GM12878 (cell line): ENCODE data around the gene EEF1AKMT2. TPM values are rescaled to one million over a fixed set of nuclear protein-coding genes. Genes with fewer than 3 reads are reported as not detected.

Experiments
- BHLHE40 ChIP-seq, 2 experiments: fragments of 450-650 bp in 1 of 2; IDR thresholded peaks; 2 replicates each; pipeline ENCODE4 v1.6.1; 2011 to 2017; ENCODE audit warnings: low read depth in 2 of 2, borderline replicate concordance in 1 of 2, improper control_type of control experiment in 1 of 2, low read length in 1 of 2, mild to moderate bottlenecking in 1 of 2
- FOXM1 ChIP-seq: IDR thresholded peaks from 2 replicates; pipeline ENCODE4 v1.6.1; 2012; ENCODE audit warnings: low read depth, mild to moderate bottlenecking, inconsistent platforms, low read length, moderate library complexity
- HCFC1 ChIP-seq: fragments of 150-350 bp; IDR thresholded peaks from 2 replicates; pipeline ENCODE4 v1.6.1; 2014; ENCODE audit warnings: low read length
- HDAC2 ChIP-seq: fragments of 200-600 bp; sonication (generic); IDR thresholded peaks from 2 replicates; pipeline ENCODE4 v1.6.1; 2017
- IKZF1 ChIP-seq: fragments of 450-650 bp; conservative IDR thresholded peaks from 2 replicates; pipeline ENCODE4 v1.6.1; 2017; ENCODE audit warnings: antibody characterized with exemption, mild to moderate bottlenecking
- IRF4 ChIP-seq: IDR thresholded peaks from 2 replicates; pipeline ENCODE4 v1.6.1; 2011; ENCODE audit warnings: low read depth, low read length
- JUNB ChIP-seq: IDR thresholded peaks from 2 replicates; pipeline ENCODE4 v1.6.1; 2016; ENCODE audit warnings: antibody characterized with exemption, mild to moderate bottlenecking
- JUND ChIP-seq: IDR thresholded peaks from 2 replicates; pipeline ENCODE4 v1.6.1; 2012; ENCODE audit warnings: low read depth, mild to moderate bottlenecking, low read length, improper control_type of control experiment, moderate library complexity
- NKRF ChIP-seq: fragments of 450-650 bp; conservative IDR thresholded peaks from 2 replicates; pipeline ENCODE4 v1.6.1; 2017; ENCODE audit warnings: mild to moderate bottlenecking, moderate library complexity
- RB1 ChIP-seq: fragments of 450-650 bp; formaldehyde crosslinking; IDR thresholded peaks from 2 replicates; pipeline ENCODE4 v1.6.1; 2017; ENCODE audit warnings: mild to moderate bottlenecking, borderline replicate concordance
- SPI1 ChIP-seq: IDR thresholded peaks from 2 replicates; pipeline ENCODE4 v1.6.1; 2011; ENCODE audit warnings: low read depth, mild to moderate bottlenecking, low read length, moderate library complexity, borderline replicate concordance; ENCODE audit not compliant: insufficient read depth
- ZSCAN29 ChIP-seq: fragments of 450-650 bp; IDR thresholded peaks from 2 replicates; pipeline ENCODE4 v1.6.1; 2017; ENCODE audit warnings: mild to moderate bottlenecking, moderate library complexity
- polyA plus RNA-seq, 11 experiments: library from polyadenylated mRNA; depleted of rRNA in 4 of 11; unstranded in 6 of 11; stranded (reverse) in 5 of 11; fragments of >200 nt; fragmentation: Nextera tagmentation in 4 of 11; fragmentation: Illumina TruSeq in 1 of 11; extraction: Ambion mirVana in 4 of 11; extraction: Trizol in 1 of 11; gene quantifications; 1 replicate in 1 of 11; 2 replicates in 10 of 11; pipeline versions ENCODE4 v1.2.1 to v1.2.3, GENCODE V29; 2011 to 2016; ENCODE audit warnings: inconsistent platforms in 2 of 11, missing spikeins in 2 of 11, low read depth in 1 of 11
- total RNA-seq, 4 experiments: library from RNA; depleted of rRNA in 3 of 4; stranded (reverse); fragments of >200 nt in 3 of 4; fragmentation: Illumina TruSeq in 1 of 4; extraction: Trizol in 1 of 4; gene quantifications; 2 replicates each; pipeline versions ENCODE4 v1.2.1 to v1.2.3, GENCODE V29; 2013 to 2021

Gene EEF1AKMT2
- total and polyA plus RNA-seq, 10 of the 15 experiments (the other 5 are each of a cell fraction or from before 2014, with no cell fraction given): 9.1 to 29.3 (median 23.6) TPM

- peak; percentile 80 for TF ChIP-seq IKZF1
- no peak for TF ChIP-seq ZSCAN29
- no peak for TF ChIP-seq HCFC1
- peak; percentile 91 for TF ChIP-seq IRF4
- TF ChIP-seq BHLHE40 (IDR thresholded peaks at IDR 0.05; ENCODE audit: borderline replicate concordance in 1 of 2, low read depth in 2 of 2, low read length in 1 of 2): peak; percentile 64 to 77
- no peak for TF ChIP-seq NKRF
- peak; percentile 89 for TF ChIP-seq JUNB
- no peak for TF ChIP-seq HDAC2
- no peak for TF ChIP-seq RB1
- TF ChIP-seq SPI1: peak; percentile 86
- peak; percentile 79; the same call in 1 of the 2 replicates for TF ChIP-seq FOXM1
- peak; percentile 85 for TF ChIP-seq JUND
These were observed 72.4 kb downstream of the EEF1AKMT2 start (continued) for GRCh38 chr10:124719213-124719851.
